GM18520 (cell line): ENCODE results near the gene SMG6.

Experiments
- ATAC-seq: cut with Tn5 transposase; IDR thresholded peaks from one replicate; pipeline ENCODE4 v1.9.1; 2021; ENCODE audit not compliant: unreplicated experiment

SMG6 gene

DNA sequence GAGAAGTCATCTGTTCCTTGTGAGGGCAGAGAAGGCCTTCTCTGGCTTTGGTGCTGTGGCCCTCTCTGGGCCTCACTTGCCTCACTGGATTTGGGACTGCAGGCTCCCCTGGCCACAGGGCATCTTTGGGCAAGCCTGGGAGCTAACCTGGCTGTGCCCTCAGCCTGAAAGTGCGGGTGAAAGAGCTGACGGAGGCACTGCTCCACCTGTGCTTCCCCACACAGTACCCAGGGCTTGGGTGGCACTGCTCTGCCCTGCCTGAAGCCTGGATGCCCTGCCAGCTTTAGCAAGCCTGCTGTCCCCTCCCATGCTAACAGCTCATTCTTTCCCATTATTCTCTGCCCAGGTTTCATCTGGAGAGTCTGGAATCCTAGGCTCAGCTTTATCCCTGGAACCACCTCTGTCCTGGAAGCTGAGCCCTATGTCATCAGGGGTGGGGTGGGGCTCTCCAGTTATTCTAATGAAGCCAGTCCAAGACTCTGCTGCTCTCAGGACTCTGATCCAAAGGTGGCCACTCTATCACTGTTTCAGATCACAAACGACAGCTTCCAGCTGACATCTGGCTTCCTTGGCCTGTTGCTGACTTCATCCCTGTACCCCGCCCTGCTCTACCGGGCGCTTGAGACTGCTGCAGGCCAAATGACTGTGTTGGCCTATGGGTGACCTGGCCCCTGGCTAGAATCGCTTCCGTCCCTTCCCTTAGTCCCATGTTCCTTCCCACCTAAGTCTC is 219.4 kb downstream of the SMG6 start:
- ATAC-seq = no peak

DNA sequence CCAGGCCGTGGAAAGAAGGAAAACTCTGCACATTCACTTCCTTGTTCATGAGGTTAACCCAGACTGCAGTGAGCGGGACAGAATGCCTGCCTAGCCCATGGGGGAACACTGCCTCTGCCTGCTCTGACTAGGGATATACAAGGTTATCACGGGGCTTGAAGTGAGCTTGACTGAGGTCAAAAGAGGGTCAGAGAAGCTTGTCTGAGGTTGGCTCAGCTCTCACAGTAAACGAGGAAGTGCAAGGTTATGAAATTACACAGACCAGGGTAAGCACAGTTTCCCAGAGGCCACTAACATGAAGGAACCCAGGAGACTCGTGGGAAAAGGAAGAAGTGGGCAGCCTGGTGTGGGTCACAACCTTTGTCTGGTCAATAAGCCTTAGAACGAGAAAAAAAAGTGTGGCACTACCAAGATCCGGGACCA is 220.0 kb downstream of the SMG6 start:
- no peak for ATAC-seq

DNA sequence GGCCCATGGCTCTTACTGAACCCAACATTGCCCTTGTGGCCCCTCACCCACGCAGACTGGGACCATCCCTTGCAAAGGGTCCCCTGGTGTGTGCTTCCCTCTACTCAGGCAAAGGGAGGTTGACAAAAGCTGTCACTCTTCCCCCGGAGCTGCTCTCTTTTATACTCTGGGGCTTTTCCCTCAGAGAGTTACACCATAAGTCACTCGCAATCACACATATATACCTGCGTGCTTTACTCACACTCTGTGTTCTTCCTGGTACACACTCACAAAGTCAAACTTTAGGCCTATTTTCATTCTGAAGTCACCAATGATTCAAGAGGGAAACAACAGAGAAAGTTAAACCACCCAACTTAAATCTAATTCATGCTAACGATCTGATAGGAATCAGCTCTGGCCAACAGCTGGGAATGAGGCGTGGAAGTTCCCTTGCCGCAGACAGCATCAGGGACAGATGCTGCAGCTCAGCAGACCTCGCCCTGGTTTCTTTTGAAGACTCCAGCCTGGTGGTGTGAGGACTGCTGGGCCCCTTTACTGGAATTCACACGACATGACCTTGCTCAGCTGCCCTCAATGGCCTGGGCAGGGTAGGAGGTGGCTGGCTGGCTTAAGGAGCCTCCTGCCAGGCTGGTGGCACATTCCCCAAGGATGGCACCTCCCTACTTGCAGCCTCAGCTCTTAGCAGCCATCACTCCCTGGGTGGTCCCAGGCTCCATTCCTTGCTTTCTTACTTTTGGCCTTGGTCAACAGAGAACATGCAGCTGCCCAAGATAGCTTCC is 221.4 kb downstream of the SMG6 start:
- ATAC-seq = no peak

DNA sequence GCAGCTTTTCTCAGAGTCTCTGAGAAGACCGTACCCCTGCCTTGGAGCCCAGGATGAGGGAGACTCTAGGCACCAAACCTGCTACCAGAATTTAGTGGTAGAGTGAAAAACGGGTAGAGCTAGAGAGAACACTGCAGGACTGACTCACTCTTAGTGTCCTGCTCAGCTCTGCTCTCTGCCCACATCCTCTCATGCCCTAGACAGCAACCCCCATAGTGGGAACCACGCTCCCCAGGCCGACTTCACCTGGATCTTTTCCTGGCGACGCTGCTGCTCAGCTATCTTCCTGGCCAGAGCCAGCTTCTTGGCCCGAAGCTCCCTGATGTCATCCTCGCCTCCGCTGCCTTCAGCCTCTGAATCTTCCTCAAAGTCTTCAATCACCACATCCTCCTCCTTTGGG is 222.0 kb downstream of the SMG6 start:
- ATAC-seq = no peak

DNA sequence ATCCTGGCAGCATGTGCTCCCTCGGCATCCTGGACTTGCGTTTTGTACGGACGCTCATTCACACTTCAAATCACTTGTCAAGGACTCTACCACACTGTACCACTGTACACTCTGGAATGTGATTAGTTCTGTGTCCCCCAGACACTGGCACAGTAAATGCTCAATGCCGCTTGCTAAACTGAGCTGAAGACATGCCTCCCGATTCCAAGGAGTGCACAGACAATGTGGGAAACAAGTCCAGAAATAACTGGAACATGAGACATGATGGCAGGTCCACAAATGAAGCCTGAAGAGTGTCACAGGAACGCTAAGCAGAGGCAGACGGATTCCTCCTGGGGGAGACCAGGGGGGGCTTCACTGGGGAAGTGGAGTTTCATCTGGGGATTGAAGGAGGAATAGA is 226.5 kb downstream of the SMG6 start:
- no peak for ATAC-seq

- ATAC-seq = no peak
These were observed 227.2 kb downstream of the SMG6 start for GRCh38 chr17:2076087-2076984.

- ATAC-seq = no peak
These were observed 228.1 kb downstream of the SMG6 start for GRCh38 chr17:2075336-2076086.

DNA sequence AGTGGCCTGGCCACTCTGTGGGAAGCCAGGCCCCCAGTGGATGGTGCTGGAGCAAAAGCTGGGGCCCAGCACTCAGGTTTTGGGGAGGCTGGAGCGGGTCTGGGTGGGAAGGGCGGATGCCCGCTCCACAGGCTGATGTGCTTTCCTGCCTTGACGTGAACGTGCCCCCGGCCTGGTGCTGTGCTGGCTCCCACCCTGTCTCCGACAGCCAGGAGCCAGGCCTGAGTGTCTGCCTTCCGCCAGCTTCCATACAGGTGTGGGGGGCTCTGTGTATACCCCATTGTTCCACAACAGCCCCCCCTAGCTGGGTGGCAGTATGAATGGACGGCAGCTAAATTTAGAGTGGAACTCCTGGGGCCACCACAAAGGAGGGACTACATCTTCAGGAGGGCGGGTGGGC is 228.7 kb downstream of the SMG6 start:
- no peak for ATAC-seq

DNA sequence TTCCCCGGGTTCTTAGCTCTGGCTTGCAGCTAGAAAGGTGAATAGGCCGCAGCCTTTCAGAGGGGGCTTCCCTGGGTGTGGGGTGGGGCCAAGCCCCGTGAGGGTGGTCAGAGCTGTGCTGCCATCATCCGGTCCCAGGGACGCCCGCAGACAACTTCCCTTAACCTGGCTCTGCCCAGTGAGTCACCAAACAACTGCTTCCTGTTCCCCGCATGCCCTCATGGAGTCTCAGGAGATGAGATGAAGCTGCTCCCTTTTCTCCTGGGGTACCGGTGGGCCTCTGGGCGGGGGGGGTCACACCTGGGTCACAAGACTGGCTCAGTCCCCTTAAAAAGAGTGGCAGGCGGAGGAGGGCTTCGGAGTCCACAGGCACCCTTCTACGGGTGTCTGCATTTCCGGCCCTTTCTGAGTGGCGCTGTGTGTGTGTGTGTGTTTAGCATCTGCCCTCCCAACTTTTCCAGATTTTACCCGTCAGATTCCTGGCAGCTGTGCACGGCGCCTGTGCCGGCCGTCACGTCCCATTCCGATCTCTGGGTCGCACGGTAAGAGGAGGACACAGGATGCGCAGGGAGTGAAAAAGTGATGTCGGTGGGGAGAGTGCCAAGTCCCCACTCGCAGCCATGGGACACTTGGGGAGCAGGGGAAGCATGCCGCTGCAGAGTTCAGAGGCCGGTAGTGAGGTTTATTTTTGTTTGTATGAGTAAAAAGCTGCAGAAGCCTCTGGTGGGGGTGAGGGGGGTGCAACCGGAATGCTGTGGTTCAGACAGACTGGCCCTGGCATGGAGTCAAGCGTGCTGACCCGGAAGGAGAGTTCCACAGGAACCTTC is 231.9 kb downstream of the SMG6 start:
- ATAC-seq = no peak

GRCh38 chr17:2071024-2071385 is 232.6 kb downstream of the SMG6 start:
- ATAC-seq = no peak

DNA sequence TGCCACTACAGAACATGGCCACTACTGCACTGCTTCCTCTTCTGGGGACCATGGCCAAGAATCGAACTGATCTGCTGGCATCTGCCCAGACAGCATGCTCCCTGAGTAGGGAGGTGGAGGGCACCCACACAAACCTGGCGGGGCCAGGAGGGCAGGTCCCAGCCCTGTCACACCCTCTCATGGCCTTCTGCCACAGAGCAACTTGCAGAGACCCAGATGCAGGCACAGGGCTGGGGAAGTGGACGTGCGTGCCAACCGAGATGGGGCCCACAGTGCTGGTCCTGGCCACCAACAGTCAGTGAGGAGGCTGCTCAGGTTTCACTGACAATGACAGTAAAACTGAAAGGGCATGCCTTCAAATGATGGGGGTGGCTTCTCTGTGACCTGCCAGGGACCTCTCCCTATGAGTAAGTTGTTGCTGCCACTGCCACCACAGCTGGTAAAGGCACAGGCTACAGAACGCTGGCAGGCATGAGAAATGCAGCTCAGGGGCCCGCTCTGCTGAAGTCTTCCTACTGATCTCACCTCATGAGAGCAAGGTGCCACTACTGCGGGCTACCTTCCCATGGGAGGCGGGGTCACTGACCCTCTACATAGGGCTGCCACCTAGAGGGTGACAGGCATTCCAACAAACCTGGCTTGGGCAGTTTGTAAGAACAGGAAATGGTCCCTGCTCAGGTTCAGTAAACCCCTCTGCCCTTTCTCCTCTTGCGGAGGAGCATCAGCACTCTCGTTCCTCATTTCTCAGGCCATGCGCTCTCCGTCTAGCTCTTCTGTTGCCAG is 233.2 kb downstream of the SMG6 start:
- ATAC-seq = peak; percentile 64

- ATAC-seq = no peak
These were observed 235.0 kb downstream of the SMG6 start for GRCh38 chr17:2068519-2069051.

- no peak for ATAC-seq
These were observed 235.5 kb downstream of the SMG6 start for GRCh38 chr17:2068031-2068518.

DNA sequence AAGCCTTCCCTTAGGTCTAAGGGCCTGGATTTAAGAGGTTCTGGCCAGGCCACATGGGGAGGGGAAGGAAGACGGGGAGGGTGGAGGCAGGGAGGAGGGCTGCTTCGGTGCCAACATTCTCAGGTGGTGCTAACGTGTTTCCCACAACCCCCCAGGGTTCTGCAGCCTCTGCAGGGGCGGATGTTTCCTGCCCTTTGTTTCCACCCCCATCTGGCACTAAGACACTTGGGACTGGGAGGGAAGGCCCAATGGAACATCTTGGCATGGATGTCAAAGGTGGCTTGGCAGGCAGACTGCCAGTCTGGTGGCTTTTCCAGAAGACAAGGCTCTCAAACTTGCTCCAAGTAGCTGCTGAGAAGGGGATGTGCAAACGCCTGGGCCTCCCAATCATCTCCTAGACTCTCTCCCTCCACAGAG is 236.0 kb downstream of the SMG6 start:
- no peak for ATAC-seq

GRCh38 chr17:2067048-2067561 is 236.5 kb downstream of the SMG6 start:
- ATAC-seq = no peak

DNA sequence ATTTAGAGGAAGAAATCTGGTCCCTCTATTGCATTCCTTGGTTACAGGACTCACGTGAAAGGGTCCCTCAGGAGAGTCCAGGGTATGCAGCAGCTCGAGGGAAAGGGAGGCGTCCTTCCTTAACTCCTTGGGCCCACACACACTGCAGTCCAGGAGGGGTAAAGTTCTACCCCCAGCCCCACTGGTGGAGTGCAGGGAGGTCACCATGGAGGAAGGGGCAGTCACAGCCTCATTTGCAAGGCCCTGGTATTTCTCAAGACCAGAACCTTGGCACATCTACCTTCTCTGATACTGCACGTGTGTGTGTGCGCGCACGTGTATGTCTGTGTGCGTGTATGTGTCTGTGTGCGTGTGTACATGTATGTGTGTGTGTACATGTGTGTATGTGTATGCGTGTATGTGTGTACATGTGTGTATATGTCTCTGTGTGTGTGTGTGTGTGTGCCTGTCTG is 237.6 kb downstream of the SMG6 start:
- no peak for ATAC-seq

DNA sequence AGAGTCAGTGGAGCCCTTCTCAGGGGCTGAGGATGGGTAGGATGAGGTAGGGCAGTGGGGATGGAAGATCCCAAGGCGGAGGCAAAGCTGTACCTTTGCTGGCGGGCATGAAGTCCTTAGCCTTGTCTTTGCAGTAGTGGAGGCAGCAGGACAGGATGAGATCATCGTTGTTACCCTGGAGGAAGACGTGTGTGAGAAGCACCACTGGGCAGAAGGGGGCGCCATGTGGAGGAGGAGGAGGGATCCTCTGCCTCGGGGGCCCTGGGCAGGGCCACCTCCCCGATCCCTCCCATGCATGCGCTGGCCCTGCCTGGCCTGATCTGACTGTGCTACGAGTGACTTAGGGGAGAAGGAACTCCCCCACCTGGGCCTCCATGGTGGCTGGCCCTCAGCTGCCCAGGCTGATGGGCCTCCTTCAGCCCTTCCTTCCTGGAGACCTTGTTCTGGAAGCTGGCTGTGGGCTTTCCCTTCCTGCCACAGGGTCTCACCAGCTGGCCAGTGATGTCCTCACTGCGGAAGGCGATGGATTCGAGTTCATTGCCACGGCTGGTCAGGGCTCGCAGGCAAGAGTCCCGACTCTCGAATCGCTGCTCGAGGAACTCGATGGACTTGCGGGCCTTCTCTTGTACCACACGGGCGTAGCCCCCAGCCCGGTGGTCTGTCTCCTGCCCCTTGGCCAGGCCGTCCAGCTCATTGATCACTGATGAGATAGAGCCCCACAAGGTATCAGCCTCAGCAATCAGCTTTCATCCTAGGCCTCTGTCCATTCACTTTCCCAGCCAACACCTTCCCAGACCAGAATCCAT is 238.4 kb downstream of the SMG6 start:
- no peak for ATAC-seq

DNA sequence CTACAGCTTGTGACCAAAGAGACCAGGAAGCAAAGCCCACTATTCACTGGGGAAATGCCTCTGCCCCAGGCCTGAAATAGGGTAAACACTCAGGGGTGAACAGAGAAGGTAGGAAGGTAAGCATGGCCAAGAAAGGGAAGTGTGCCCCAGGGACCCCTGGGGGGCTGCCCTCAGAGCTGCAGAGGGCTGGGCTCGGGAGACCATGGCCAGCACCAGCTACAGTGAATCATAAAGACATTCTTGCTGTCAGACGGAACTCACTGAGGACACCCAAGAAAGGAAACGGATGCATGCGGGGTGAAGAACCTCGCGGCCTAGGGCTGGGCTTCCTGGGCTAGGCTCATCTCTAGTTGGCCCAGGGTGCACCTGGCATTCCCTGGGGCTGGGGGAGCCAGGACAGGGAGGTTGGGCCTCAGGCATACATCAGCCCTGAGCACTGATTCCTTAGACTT is 239.0 kb downstream of the SMG6 start:
- ATAC-seq = no peak
